Lower lobe of right lung (tissue), 2 donors: Measurements from ENCODE around the gene FAM219A. TPM values are rescaled to one million over a fixed set of nuclear protein-coding genes. Genes with fewer than 3 reads are reported as not detected.

ENCODE experiments used
- ATAC-seq, 2 donors: fragments of 200-7000 bp; cut with Tn5 transposase; one replicate each; pipeline ENCODE4 v1.9.1; 2020 to 2022; ENCODE audit warnings: mild to moderate bottlenecking in 2 of 2, moderate library complexity in 2 of 2
- DNase-seq: peaks from one replicate; pipeline ENCODE4 v3.0.0-alpha.2; 2020
- H3K27ac ChIP-seq: fragments of 200-600 bp; one replicate; pipeline ENCODE4 v1.8.0; 2022
- H3K27me3 ChIP-seq: fragments of 200-600 bp; one replicate; pipeline ENCODE4 v1.8.0; 2022; ENCODE audit warnings: low read depth
- H3K36me3 ChIP-seq: fragments of 200-600 bp; one replicate; pipeline ENCODE4 v1.8.0; 2022; ENCODE audit warnings: mild to moderate bottlenecking
- H3K4me1 ChIP-seq: fragments of 200-600 bp; one replicate; pipeline ENCODE4 v1.8.0; 2022
- H3K4me3 ChIP-seq: fragments of 200-600 bp; one replicate; pipeline ENCODE4 v1.8.0; 2022; ENCODE audit warnings: mild to moderate bottlenecking
- H3K9me3 ChIP-seq: fragments of 200-600 bp; one replicate; pipeline ENCODE4 v1.8.0; 2022
- intact Hi-C: fragments of 100-400 bp; cut with DNase I; formaldehyde crosslinking; loops from one replicate; pipeline ENCODE4 v1.11.0; 2022
- total RNA-seq: library from RNA; stranded (reverse); fragmentation: NEBNext Ultra II Directional; extraction: Animal tissue kit (Norgen Biotek cat#: 25700); gene quantifications from one replicate; pipeline ENCODE4 v1.2.1, GENCODE V29; 2021
- TF ChIP-seq, protein P1 (sequence below): fragments of 200-600 bp; IDR thresholded peaks from one replicate; pipeline ENCODE4 v1.8.0; 2022; ENCODE audit warnings: antibody characterized with exemption, mild to moderate bottlenecking
- donor health status: DM: no; HTN: yes; CAD: no; lungs with severe emphysema.

Gene FAM219A
- total RNA-seq, 1 donor from 2014 or later, result 24.5 TPM

DNA sequence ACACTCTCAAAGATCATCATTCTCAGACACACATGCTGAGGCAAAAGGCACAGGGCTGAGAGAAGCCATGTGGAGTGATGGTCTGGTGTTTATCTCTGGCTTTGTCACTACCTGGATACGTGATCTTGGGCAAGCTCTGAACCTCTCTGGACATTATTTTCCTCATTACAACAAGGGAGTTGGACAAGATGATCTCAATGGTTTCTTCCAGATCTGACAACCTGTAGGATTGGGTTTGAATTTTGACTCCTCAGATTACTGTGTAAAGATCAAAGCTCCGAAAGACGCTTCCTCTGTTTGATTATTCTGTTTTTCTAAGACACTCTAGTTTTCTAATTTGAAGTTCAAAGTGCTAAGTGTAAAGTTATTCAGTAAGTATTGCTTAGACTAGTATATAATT, 109.0 kb downstream of the FAM219A start:
- intact Hi-C loops, result no loop called here
- Histone ChIP-seq H3K36me3 (no peaks in the 10 kb centered on the region), H3K4me3 (no peak overlapping the region), H3K27ac (no peak overlapping the region), H3K9me3 (no peaks in the 10 kb centered on the region), H3K4me1 (no peaks in the 10 kb centered on the region), H3K27me3 (no peaks in the 10 kb centered on the region)
- no peak for ATAC-seq
- no peak for DNase-seq
- TF ChIP-seq, protein P1, sequence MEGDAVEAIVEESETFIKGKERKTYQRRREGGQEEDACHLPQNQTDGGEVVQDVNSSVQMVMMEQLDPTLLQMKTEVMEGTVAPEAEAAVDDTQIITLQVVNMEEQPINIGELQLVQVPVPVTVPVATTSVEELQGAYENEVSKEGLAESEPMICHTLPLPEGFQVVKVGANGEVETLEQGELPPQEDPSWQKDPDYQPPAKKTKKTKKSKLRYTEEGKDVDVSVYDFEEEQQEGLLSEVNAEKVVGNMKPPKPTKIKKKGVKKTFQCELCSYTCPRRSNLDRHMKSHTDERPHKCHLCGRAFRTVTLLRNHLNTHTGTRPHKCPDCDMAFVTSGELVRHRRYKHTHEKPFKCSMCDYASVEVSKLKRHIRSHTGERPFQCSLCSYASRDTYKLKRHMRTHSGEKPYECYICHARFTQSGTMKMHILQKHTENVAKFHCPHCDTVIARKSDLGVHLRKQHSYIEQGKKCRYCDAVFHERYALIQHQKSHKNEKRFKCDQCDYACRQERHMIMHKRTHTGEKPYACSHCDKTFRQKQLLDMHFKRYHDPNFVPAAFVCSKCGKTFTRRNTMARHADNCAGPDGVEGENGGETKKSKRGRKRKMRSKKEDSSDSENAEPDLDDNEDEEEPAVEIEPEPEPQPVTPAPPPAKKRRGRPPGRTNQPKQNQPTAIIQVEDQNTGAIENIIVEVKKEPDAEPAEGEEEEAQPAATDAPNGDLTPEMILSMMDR, result no peak

Other genes starting within 250 kb of the FAM219A start
- gene KIF24, start 129.3 kb downstream of the FAM219A start, total RNA-seq, result 1.4 TPM
- gene NUDT2, start 129.0 kb downstream of the FAM219A start, total RNA-seq, result 13.5 TPM
- gene MYORG, start 81.7 kb downstream of the FAM219A start, total RNA-seq, result 4.8 TPM
- 13.5 TPM for gene DNAI1, start 235 bp upstream of the FAM219A start, total RNA-seq
- 0.59 TPM for gene ENHO, start 64.4 kb upstream of the FAM219A start, total RNA-seq
- gene CNTFR, start 131.2 kb upstream of the FAM219A start, total RNA-seq, result 2.5 TPM
- gene RPP25L, start 153.5 kb upstream of the FAM219A start, total RNA-seq, result 16.5 TPM
- 72.2 TPM for gene DCTN3, start 161.9 kb upstream of the FAM219A start, total RNA-seq
- gene ARID3C, start 170.5 kb upstream of the FAM219A start, total RNA-seq, result not detected
- gene SIGMAR1, start 179.2 kb upstream of the FAM219A start, total RNA-seq, result 35.0 TPM
- 51.3 TPM for gene GALT, start 188.1 kb upstream of the FAM219A start, total RNA-seq
- 25.7 TPM for gene IL11RA, start 193.6 kb upstream of the FAM219A start, total RNA-seq
- not detected for gene CCL27, start 204.1 kb upstream of the FAM219A start, total RNA-seq
- gene CCL19, start 232.7 kb upstream of the FAM219A start, total RNA-seq, result 2.4 TPM